ACHN (cell line): ENCODE measurements around the gene TFEB.

Source experiments
- DNase-seq: peaks from one replicate; pipeline ENCODE4 v3.0.0-alpha.2; 2015
- in situ Hi-C: cut with HindIII; loops from 2 replicates; pipeline ENCODE4 v1.10.0; 2017; ENCODE audit warnings: low sequenced_read_pairs, low pct_ligation_motif_present, low pct_unique_long_range_greater_than_20kb

Gene TFEB

GRCh38 chr6:41638935-41639808, 96.2 kb downstream of the TFEB start:
- DNase-seq = no peak
- in situ Hi-C loops = no loop called here

GRCh38 chr6:41638002-41638934, 97.1 kb downstream of the TFEB start, which contains the start of gene MDFI:
TSS of gene MDFI (plus strand) at chr6:41638468. CDS start at chr6:41638750, 282 bp downstream.
- DNase-seq = no peak
- in situ Hi-C loops = no loop called here

- DNase-seq = no peak
These were observed 98.0 kb downstream of the TFEB start for GRCh38 chr6:41637194-41638001.

DNA sequence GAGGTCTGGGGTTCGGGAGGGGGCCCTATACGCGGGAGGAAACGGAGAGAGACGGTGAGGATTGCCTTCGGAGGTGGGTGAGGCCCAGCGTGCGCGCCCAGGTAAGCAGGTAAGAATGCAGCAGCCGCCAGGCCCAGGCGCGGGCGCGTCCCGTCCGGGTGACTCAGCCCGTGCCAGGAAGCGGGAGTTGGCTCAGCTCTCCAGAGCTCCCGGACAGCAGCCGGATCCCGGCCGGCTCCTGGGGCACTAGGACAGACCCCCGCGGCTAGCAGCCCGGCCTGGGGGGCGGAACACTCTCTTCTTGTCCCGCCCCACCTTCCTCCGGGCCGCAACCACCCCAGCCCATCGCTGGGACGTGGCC, 98.6 kb downstream of the TFEB start:
- in situ Hi-C loops = no loop called here
- DNase-seq = peak; percentile 25

More at GRCh38 chr6:41637194-41638001, 98.0 kb downstream of the TFEB start:
- in situ Hi-C loops = no loop called here

- no peak for DNase-seq
- in situ Hi-C loops = no loop called here
These were observed 100.0 kb downstream of the TFEB start for GRCh38 chr6:41635365-41635764.

DNA sequence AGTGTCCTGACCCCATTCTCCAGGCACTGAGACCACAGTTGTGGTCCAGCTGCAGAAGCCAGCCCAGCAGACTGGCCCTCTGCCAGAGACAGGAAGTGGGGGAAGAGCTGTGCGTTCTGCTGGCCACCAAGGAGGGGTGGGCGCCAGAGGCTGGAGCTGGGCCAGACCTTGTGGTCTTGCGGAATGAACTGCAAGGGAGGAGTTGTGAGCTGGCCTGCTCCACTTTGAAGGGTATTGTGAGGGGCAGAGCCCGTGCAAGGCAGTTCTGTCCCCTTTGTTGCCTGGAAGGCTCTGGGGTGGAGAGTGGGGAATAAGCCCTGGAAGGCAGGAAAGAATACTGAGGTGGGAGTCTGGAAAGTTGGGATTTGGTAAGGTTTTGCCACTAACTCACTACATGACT, 100.8 kb downstream of the TFEB start:
- in situ Hi-C loops = no loop called here
- no peak for DNase-seq
